ENCODE data around the gene C16orf92.

C16orf92 gene

DNA sequence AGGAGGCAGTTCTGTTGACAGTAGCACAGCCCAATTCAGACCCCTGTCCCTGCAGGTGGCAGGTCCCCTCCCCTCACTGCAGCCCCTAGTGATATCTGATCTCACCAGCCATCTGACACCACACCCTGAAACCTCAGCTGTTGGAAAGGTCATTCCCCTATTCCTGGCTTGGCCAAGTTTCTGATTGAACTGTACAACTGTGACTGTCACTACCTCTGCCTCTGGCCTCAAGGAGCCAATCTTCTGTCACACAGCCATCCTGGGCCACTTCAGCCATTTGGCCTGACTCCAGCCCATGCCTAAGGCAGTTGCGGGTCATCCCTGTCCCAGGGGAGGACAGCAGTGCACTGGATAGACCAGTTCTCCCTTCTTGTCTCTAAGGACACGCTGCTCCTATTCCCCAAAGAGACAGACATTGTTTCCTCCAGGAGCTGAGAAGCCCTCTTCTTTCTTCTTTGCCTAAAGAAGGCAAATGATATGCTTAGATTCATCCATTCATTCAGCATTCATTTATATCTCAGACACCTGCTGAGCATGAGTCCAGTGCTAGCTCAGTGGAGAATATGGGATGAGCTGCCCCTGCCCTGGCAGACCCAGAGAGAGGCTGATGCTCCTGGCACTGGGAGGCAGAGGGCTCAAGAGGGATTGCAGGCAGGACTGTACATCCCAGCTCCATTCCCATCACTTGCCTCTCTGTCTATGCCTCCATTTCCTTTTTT, 38.0 kb downstream of the C16orf92 start:
- no peak for DNase-seq (ENCODE audit: low read depth, low spot score)

DNA sequence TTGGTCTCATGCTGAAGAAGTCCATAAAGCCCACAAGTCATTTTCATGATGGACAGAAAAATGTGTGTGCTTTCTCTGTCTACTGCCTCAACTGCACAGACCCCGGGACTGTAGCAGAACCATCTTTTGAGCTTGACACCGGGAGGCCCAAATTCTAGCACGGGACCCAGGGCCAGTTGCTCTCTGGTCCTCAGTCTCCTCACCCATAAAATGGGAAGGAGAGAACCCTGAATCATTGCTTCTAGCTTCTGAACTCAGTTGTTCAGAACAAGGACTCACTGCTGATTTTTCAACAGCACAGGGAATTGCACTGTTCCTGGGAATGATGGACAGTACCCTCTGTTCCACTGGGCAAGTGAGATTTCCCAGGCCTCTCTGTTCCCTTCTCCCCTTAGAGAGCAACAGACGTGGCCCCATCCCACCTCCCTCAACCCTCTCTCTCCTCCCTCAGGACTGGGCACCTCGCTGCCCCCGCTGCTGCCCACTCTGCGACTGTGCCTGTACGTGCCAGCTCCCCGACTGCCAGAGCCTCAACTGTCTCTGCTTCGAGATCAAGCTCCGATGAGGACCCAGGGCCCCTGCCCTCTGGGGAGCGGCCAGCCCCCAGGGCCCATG, 40.4 kb downstream of the C16orf92 start:
- DNase-seq (ENCODE audit: low read depth, low spot score): no peak

DNA sequence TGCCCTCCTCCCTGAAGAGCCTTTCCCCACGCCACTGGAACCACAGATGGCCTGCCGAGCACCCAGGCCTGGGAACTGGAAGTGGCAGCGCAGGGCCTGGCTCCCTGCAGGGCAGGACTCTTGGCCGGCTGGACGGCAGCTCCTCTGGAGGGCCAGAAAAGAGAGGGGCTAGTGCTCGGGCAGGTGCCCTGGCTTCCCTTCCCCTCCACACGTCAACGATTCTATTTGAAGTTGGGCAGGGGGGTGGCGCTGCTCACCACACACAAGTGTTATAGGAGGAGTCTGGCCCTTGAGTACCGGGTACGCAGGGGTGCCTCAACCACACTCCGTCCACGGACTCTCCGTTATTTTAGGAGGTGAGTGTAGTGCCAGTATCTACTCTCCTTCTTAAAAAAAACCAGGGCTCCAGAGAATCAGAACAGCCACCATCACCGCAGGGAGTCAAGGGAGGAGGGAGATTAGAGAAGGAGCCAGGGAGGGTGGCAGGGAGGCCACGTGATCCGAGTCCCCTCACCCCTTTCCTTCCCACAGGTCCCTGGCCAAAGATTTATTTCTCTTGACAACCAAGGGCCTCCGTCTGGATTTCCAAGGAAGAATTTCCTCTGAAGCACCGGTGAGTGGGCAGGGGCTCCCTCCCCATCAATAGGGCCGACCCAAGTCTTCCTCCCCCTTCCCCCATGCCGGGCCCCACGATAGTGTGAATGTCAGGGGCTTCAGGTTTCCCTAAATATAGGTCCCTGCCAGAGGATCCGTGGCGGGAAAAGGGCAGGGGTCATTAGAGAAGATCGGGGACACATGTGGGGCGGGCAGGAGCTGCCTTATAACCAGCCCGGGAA, 41.1 kb downstream of the C16orf92 start:
- DNase-seq (ENCODE audit: low read depth, low spot score): peak; percentile 37

GRCh38 chr16:30064729-30065101, 41.7 kb downstream of the C16orf92 start:
- DNase-seq (ENCODE audit: low read depth, low spot score): no peak

DNA sequence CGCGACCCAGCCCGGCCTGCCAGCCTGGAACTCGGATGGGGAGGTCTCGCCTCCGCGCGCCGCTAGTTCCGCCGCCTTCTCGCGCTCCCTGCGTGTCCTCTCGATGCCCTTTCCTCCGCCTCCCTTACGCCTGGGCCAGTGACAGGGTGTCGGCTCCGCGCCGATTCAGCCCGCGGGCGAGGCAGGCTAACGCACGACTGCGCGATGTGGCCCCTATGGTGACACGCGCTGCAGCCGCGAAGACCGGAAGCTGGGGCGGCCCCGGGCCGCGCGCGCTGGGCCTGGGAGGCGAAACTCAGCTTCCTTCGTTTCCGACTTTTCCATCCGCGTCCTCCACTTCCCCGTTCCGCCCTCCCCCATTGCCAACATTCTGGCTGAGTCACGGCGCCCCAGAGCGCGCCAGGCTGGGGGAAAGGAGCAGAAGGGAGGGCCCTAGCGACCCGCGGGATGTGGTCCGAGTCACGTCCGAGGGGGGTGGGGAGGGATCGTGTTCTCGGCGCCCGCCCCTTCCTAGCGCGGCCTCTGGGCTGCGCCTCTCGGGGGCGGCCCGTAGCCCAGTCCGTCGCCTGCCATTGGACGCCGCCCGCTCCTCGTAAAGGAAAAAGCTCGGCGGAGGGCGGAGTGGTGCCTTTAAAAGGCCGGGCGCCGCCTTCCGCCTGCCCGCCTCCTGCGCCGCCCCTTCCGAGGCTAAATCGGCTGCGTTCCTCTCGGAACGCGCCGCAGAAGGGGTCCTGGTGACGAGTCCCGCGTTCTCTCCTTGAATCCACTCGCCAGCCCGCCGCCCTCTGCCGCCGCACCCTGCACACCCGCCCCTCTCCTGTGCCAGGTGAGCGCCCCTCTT, 42.3 kb downstream of the C16orf92 start, which contains the start of gene ALDOA:
ALDOA (plus strand) TSS at position 659 of the 841 bp plus-strand sequence. CDS start 1,138 bp downstream, outside the sequence.
- DNase-seq (ENCODE audit: low read depth, low spot score): peak; percentile 90

GRCh38 chr16:30065943-30066760, 43.2 kb downstream of the C16orf92 start:
- no peak for DNase-seq (ENCODE audit: low read depth, low spot score)

- no peak for DNase-seq (ENCODE audit: low read depth, low spot score)
Measured at GRCh38 chr16:30066761-30067583, 44.0 kb downstream of the C16orf92 start.

- no peak for DNase-seq (ENCODE audit: low read depth, low spot score)
Measured at GRCh38 chr16:30067584-30067916, 44.6 kb downstream of the C16orf92 start.

DNA sequence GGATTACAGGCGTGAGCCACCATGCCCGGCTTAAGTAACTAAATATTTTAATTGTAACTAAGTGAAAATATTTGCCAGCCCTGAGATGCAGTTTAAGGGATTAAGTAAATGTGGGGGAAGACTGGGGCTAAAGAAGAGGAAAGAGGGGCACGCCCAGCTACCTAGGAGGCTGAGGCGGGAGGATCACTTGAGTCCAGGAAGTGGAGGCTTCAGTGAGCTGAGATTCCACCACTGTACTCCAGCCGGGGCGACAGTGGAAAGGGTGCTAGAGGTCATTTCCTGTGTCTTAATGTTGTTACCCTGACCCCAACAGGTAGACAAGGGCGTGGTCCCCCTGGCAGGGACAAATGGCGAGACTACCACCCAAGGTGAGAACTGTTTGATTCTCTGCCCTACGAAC, 45.3 kb downstream of the C16orf92 start:
- no peak for DNase-seq (ENCODE audit: low read depth, low spot score)

DNA sequence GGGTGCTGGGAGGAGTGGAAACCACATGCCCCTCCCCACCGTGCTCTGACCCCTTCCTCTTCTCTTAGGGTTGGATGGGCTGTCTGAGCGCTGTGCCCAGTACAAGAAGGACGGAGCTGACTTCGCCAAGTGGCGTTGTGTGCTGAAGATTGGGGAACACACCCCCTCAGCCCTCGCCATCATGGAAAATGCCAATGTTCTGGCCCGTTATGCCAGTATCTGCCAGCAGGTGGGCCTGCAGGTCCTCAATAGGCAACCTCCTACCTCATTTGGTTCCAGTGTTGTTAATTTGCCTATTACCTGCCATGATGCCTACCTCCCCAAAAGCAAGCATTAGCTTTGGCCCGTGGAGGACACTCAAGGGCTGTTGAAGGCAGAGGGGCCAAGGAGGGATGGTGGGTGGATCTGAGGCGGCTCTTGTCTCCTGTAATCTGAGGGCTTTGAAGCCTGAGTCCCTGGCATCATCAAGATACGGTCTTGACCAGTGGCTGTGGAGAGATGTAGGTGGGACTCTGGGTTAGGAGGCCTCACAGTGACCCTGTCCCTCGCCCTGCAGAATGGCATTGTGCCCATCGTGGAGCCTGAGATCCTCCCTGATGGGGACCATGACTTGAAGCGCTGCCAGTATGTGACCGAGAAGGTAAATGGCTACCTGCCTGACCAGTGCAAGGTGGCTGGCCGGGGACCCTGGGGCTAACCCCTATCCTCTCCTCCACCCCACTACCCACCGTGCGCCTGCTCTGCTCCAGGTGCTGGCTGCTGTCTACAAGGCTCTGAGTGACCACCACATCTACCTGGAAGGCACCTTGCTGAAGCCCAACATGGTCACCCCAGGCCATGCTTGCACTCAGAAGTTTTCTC, 46.0 kb downstream of the C16orf92 start:
- DNase-seq (ENCODE audit: low read depth, low spot score): no peak

DNA sequence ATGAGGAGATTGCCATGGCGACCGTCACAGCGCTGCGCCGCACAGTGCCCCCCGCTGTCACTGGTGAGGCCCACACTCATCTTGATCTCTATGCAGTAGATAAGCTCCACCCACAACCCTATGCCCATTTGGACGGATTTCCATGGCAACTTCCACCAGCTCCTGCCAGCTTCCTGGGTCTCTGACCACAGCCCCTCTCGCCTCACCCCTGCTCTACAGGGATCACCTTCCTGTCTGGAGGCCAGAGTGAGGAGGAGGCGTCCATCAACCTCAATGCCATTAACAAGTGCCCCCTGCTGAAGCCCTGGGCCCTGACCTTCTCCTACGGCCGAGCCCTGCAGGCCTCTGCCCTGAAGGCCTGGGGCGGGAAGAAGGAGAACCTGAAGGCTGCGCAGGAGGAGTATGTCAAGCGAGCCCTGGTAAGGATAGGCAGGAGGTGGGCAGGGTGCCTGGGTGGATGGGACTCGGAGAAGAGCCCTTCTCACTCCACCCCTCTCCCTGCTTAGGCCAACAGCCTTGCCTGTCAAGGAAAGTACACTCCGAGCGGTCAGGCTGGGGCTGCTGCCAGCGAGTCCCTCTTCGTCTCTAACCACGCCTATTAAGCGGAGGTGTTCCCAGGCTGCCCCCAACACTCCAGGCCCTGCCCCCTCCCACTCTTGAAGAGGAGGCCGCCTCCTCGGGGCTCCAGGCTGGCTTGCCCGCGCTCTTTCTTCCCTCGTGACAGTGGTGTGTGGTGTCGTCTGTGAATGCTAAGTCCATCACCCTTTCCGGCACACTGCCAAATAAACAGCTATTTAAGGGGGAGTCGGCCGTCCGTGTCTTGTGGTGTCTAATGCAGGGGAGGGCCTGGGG, 46.8 kb downstream of the C16orf92 start:
- DNase-seq (ENCODE audit: low read depth, low spot score): no peak

DNA sequence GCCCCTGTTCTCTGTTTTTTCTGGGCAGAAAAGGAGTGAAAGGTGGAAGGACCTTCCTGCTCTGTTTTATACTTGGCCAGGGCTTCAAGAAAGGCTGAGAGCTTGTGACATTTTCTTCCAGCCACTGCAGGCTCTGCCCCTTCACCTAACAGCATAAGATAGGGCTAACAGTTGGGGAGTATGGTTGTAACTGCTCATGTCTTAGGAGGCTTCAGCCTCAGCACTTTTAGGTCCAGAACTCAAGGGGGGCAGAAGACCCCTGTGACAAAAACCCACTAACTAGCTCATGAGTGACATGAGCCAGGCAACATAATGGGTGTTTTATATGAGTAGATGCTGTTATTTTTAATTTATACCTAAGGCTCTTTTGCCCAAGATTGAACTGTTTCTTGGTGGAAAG, 47.5 kb downstream of the C16orf92 start:
- DNase-seq (ENCODE audit: low read depth, low spot score): no peak

Measured in activated naive CD8-positive, alpha-beta T cell treated with anti-CD3 and anti-CD28 coated beads, Interleukin-2, amount 50 U/mL, for 16 hours (primary cell).